SK-N-SH treated with all-trans-retinoic acid at 6 μM for 48 hours (cell line): ENCODE data around the gene COL26A1.

Experiments
- ATAC-seq: fragments of 200-7000 bp; cut with Tn5 transposase; 3 replicates; pipeline ENCODE4 v1.9.1; 2020; ENCODE audit warnings: mild to moderate bottlenecking, moderate library complexity
- ARNTL ChIP-seq: fragments of 450-650 bp; formaldehyde crosslinking; IDR thresholded peaks from 2 replicates; pipeline ENCODE4 v1.5.0; 2020; ENCODE audit warnings: low read depth, mild to moderate bottlenecking, moderate library complexity, borderline replicate concordance
- BACH2 ChIP-seq: fragments of 250-450 bp; sonication (Bioruptor Pico); IDR thresholded peaks from 2 replicates; pipeline ENCODE4 v1.9.0; 2021; ENCODE audit warnings: mild to moderate bottlenecking, borderline replicate concordance
- CREB5 ChIP-seq: fragments of 250-450 bp; sonication (Bioruptor Pico); IDR thresholded peaks from 2 replicates; pipeline ENCODE4 v1.5.1; 2020; ENCODE audit warnings: low read depth, mild to moderate bottlenecking, moderate library complexity
- CSDC2 ChIP-seq: fragments of 250-450 bp; sonication (Bioruptor Pico); IDR thresholded peaks from 2 replicates; pipeline ENCODE4 v1.5.0; 2020; ENCODE audit warnings: mild to moderate bottlenecking, moderate library complexity
- CSRNP3 ChIP-seq: fragments of 250-450 bp; sonication (Bioruptor Pico); IDR thresholded peaks from 2 replicates; pipeline ENCODE4 v1.5.1; 2021; ENCODE audit warnings: mild to moderate bottlenecking, moderate library complexity
- ESRRG ChIP-seq: fragments of 250-450 bp; sonication (Bioruptor Pico); IDR thresholded peaks from 2 replicates; pipeline ENCODE4 v1.6.1; 2021; ENCODE audit warnings: mild to moderate bottlenecking
- GLIS3 ChIP-seq: fragments of 250-450 bp; sonication (Bioruptor Pico); IDR thresholded peaks from 2 replicates; pipeline ENCODE4 v1.5.0; 2020; ENCODE audit warnings: mild to moderate bottlenecking, moderate library complexity
- ISL1 ChIP-seq: fragments of 250-450 bp; sonication (Bioruptor Pico); IDR thresholded peaks from 2 replicates; pipeline ENCODE4 v2.1.2; 2022; ENCODE audit warnings: mild to moderate bottlenecking, moderate library complexity
- PATZ1 ChIP-seq: fragments of 250-450 bp; sonication (Bioruptor Pico); IDR thresholded peaks from 2 replicates; pipeline ENCODE4 v1.8.0; 2020; ENCODE audit warnings: mild to moderate bottlenecking, moderate library complexity, borderline replicate concordance
- POU6F1 ChIP-seq: fragments of 250-450 bp; sonication (Bioruptor Pico); IDR thresholded peaks from 2 replicates; pipeline ENCODE4 v1.8.0; 2021; ENCODE audit warnings: low read depth, mild to moderate bottlenecking, moderate library complexity, borderline replicate concordance
- PPARA ChIP-seq: fragments of 250-450 bp; sonication (Bioruptor Pico); IDR thresholded peaks from 2 replicates; pipeline ENCODE4 v1.5.0; 2020; ENCODE audit warnings: mild to moderate bottlenecking, borderline replicate concordance
- RARB ChIP-seq: fragments of 250-450 bp; sonication (Bioruptor Pico); IDR thresholded peaks from 2 replicates; pipeline ENCODE4 v1.8.0; 2021; ENCODE audit warnings: mild to moderate bottlenecking, moderate library complexity
- TSHZ2 ChIP-seq: fragments of 250-450 bp; sonication (Bioruptor Pico); IDR thresholded peaks from 2 replicates; pipeline ENCODE4 v1.5.0; 2020; ENCODE audit warnings: mild to moderate bottlenecking, moderate library complexity
- ZC3H10 ChIP-seq: fragments of 250-450 bp; sonication (Bioruptor Pico); IDR thresholded peaks from 2 replicates; pipeline ENCODE4 v1.5.1; 2021; ENCODE audit warnings: mild to moderate bottlenecking, moderate library complexity
- ZFP3 ChIP-seq: fragments of 250-450 bp; sonication (Bioruptor Pico); IDR thresholded peaks from 2 replicates; pipeline ENCODE4 v1.5.0; 2020; ENCODE audit warnings: mild to moderate bottlenecking, moderate library complexity
- ZFP30 ChIP-seq: fragments of 450-650 bp; formaldehyde crosslinking; IDR thresholded peaks from 2 replicates; pipeline ENCODE4 v1.5.0; 2022; ENCODE audit warnings: mild to moderate bottlenecking, moderate library complexity
- ZNF565 ChIP-seq: fragments of 450-650 bp; formaldehyde crosslinking; conservative IDR thresholded peaks from 2 replicates; pipeline ENCODE4 v1.5.0; 2020; ENCODE audit warnings: low read depth, mild to moderate bottlenecking, moderate library complexity
- ZNF70 ChIP-seq: fragments of 450-650 bp; formaldehyde crosslinking; IDR thresholded peaks from 2 replicates; pipeline ENCODE4 v1.5.0; 2020; ENCODE audit warnings: mild to moderate bottlenecking, moderate library complexity
- ZNF8 ChIP-seq: fragments of 450-650 bp; formaldehyde crosslinking; IDR thresholded peaks from 2 replicates; pipeline ENCODE4 v1.5.0; 2020; ENCODE audit warnings: mild to moderate bottlenecking, moderate library complexity

COL26A1 gene

GRCh38 chr7:101411508-101411874 is 48.8 kb downstream of the COL26A1 start:
- TF ChIP-seq ISL1 (CRISPR knock-in tag) = no peak
- TF ChIP-seq ESRRG (CRISPR knock-in tag) = no peak
- TF ChIP-seq ZFP3 (CRISPR knock-in tag) = no peak
- TF ChIP-seq RARB (CRISPR knock-in tag) = no peak
- no peak for TF ChIP-seq GLIS3
- no peak for TF ChIP-seq CSDC2 (CRISPR knock-in tag)
- no peak for TF ChIP-seq ZFP30
- no peak for TF ChIP-seq POU6F1 (CRISPR knock-in tag)
- TF ChIP-seq ZNF70 (CRISPR knock-in tag) = no peak
- no peak for TF ChIP-seq ZNF8
- TF ChIP-seq ZNF565 (CRISPR knock-in tag) = no peak
- no peak for TF ChIP-seq ARNTL (CRISPR knock-in tag)
- TF ChIP-seq CSRNP3 (CRISPR knock-in tag) = no peak
- no peak for TF ChIP-seq PATZ1
- TF ChIP-seq PPARA (CRISPR knock-in tag) = no peak
- no peak for TF ChIP-seq CREB5 (CRISPR knock-in tag)
- no peak for TF ChIP-seq TSHZ2 (CRISPR knock-in tag)
- ATAC-seq = no peak; the same call in 2 of the 3 replicates

- no peak for ATAC-seq
- TF ChIP-seq ZC3H10 (CRISPR knock-in tag) (no peak), CREB5 (CRISPR knock-in tag) (no peak), POU6F1 (CRISPR knock-in tag) (no peak), ARNTL (CRISPR knock-in tag) (no peak), ZNF70 (CRISPR knock-in tag) (no peak), BACH2 (CRISPR knock-in tag) (no peak)
These were observed 50.3 kb downstream of the COL26A1 start for GRCh38 chr7:101412976-101413375.
